ENCODE data around the gene ZCWPW2. TPM values are rescaled to one million over a fixed set of nuclear protein-coding genes. Genes with fewer than 3 reads are reported as not detected.

The ZCWPW2 gene
- total and polyA plus RNA-seq, 2 of the 4 experiments (the other 2 are of a cell fraction), result 0.18 to 0.24 TPM

GRCh38 chr3:28308196-28308595 lies 40.3 kb upstream of the ZCWPW2 start:
- Histone ChIP-seq H3K4me3 (ENCODE audit: insufficient read depth, low read depth, low read length) (no peak overlapping the region), H3K9me3 (ENCODE audit: control insufficient read depth, insufficient read depth, low read length) (no peaks in the 10 kb centered on the region), H3K79me1 (ENCODE audit: low read depth in 1 of 2, low read length in 2 of 2) (peaks cover 0 to 7% of the 10 kb centered on the region in 2 experiments; a peak in 1 of 4 replicates), H3K4me1 (ENCODE audit: control insufficient read depth, insufficient read depth, low read length) (no peaks in the 10 kb centered on the region), H2AK9ac (replicated peaks; ENCODE audit: low read depth, low read length, poor library complexity) (no peak overlapping the region), H4K91ac (ENCODE audit: insufficient read depth, low read depth, low read length) (no peak overlapping the region), H2AFZ (replicated peaks; ENCODE audit: low read length, poor library complexity) (no peak overlapping the region), H3K36me3 (ENCODE audit: control insufficient read depth, insufficient read depth, low read length) (peaks cover 1% of the 10 kb centered on the region; the same call in 1 of the 2 replicates), H3K18ac (ENCODE audit: low read depth, low read length) (no peak overlapping the region), H2AK5ac (ENCODE audit: low read depth, low read length) (no peak overlapping the region), H3K14ac (replicated peaks; ENCODE audit: low read depth, low read length) (no peak overlapping the region), H2BK20ac (ENCODE audit: low read depth, low read length) (no peak overlapping the region), H4K8ac (ENCODE audit: low read depth in 2 of 2, low read length in 2 of 2) (no peak overlapping the region), H3K4me2 (ENCODE audit: low read depth, low read length) (no peak overlapping the region), H3K56ac (ENCODE audit: extremely low read depth, insufficient read depth, low read length) (no peak overlapping the region), H3K23ac (ENCODE audit: low read depth, low read length) (no peak overlapping the region), H2BK5ac (ENCODE audit: low read depth, low read length, poor library complexity, severe bottlenecking) (no peak overlapping the region), H3K27ac (ENCODE audit: insufficient read depth, low read length) (no peak overlapping the region), H4K5ac (ENCODE audit: low read depth, low read length) (no peak overlapping the region), H3K27me3 (ENCODE audit: control insufficient read depth, insufficient read depth, low read length) (no peaks in the 10 kb centered on the region), H3K9me1 (ENCODE audit: insufficient read depth, low read length) (no peaks in the 10 kb centered on the region), H3K4ac (ENCODE audit: low read depth, low read length) (no peak overlapping the region), H4K20me1 (ENCODE audit: insufficient read depth, low read length) (no peaks in the 10 kb centered on the region), H3K9ac (ENCODE audit: low read depth, low read length) (no peak overlapping the region), H2BK120ac (ENCODE audit: low read depth, low read length) (no peak overlapping the region), H2BK15ac (ENCODE audit: low read depth, low read length) (no peak overlapping the region)
- WGBS, 2 experiments (ENCODE audit: extremely low coverage in 2 of 2, insufficient read length in 1 of 2), result no CpG with 5 or more reads among the region's 3 CpGs
- ATAC-seq (ENCODE audit: low read depth) (no peak), DNase-seq (no peak)
- intact Hi-C loops (cut with micrococcal nuclease) (no loop called here), dilution Hi-C loops (cut with HindIII; ENCODE audit: low sequenced_read_pairs, unreplicated experiment) (no loop called here), in situ Hi-C loops (cut with MboI; ENCODE audit: low sequenced_read_pairs) (no loop called here)
- TF ChIP-seq CHD1 (IDR thresholded peaks at IDR 0.05; ENCODE audit: low read depth, low read length), result no peak
- peak; percentile 86 for TF ChIP-seq CEBPB (IDR thresholded peaks at IDR 0.05; ENCODE audit: low read depth, low read length)
- no peak for TF ChIP-seq CTCF (conservative IDR thresholded peaks at IDR 0.05; ENCODE audit: low read depth, low read length)
- no peak for TF ChIP-seq SMC3 (IDR thresholded peaks at IDR 0.05; ENCODE audit: low read depth, low read length)
- POLR2A ChIA-PET (ENCODE audit: unreplicated experiment), result no interaction called here
- CTCF ChIA-PET, result interaction anchor here (1.2 kb wide), 1 partner anchor 10 kb away, joined by 5 read pairs; no protein-coding TSS in a partner anchor
- no TSS peak for BruUV-seq (replicated peaks)

All from IMR-90 (cell line).